Measurements from ENCODE around the gene OR6S1. TPM values are rescaled to one million over a fixed set of nuclear protein-coding genes. Genes with fewer than 3 reads are reported as not detected.

Gene OR6S1
- total RNA-seq, 4 donors from 2014 or later = not detected

- peak overlapping the region; percentile 83 for H3K4me3 ChIP-seq
- H3K36me3 ChIP-seq = no peaks in the 10 kb centered on the region
- H3K27me3 ChIP-seq = no peaks in the 10 kb centered on the region
- TF ChIP-seq, protein P1, sequence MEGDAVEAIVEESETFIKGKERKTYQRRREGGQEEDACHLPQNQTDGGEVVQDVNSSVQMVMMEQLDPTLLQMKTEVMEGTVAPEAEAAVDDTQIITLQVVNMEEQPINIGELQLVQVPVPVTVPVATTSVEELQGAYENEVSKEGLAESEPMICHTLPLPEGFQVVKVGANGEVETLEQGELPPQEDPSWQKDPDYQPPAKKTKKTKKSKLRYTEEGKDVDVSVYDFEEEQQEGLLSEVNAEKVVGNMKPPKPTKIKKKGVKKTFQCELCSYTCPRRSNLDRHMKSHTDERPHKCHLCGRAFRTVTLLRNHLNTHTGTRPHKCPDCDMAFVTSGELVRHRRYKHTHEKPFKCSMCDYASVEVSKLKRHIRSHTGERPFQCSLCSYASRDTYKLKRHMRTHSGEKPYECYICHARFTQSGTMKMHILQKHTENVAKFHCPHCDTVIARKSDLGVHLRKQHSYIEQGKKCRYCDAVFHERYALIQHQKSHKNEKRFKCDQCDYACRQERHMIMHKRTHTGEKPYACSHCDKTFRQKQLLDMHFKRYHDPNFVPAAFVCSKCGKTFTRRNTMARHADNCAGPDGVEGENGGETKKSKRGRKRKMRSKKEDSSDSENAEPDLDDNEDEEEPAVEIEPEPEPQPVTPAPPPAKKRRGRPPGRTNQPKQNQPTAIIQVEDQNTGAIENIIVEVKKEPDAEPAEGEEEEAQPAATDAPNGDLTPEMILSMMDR (IDR thresholded peaks at IDR 0.05) = no peak
- TF ChIP-seq POLR2AphosphoS5 (IDR thresholded peaks at IDR 0.05) = no peak
- no peak for TF ChIP-seq EP300 (IDR thresholded peaks at IDR 0.05)
- TF ChIP-seq POLR2A (IDR thresholded peaks at IDR 0.05) = no peak
- DNase-seq (ENCODE audit: low spot score in 2 of 2) = peak in 1 of 2 donors; percentile 85
- H3K27ac ChIP-seq = no peak overlapping the region
- 6% methylated on average over 27 of the region's 27 CpGs for WGBS
- no peaks in the 10 kb centered on the region for H3K9me3 ChIP-seq
- H3K4me1 ChIP-seq = peaks cover 39% of the 10 kb centered on the region
Measured at GRCh38 chr14:20610002-20610765, 31.3 kb downstream of the OR6S1 start.

DNA sequence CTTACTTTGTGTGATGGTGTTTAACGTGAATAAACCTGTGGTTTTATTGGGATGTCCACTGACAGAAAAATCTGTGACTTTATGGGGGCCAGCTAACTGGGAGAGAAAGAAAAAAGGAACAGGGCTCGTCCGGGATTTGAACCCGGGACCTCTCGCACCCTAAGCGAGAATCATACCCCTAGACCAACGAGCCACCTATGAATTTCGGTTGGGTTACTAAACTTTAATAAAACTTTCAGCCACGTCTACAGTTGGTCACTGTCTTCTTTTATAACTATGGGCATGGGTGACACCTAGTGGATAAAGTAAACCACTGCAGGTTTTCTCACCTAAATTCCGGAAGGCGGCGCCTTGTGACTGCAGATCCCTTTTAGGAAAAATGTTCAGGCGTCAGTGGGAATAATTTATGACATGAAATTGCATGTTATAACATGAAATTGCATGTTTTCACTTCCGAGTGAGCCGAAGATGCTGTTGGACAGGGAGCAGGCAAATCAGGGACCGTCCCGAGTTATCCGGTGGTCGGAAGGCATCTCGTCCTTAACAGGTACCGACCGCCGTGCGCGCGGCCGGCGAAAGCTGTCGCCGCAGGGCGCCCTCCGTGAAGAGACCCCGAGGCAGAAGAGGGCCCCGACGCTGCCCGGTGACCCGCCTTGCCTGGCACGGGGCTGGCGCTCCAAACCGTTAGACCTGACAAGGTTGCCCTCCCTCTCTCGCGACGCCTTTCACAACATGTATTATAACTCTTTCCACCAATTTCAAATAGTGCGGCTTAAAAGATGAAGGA, 32.1 kb downstream of the OR6S1 start:
- peaks cover 32% of the 10 kb centered on the region for H3K4me1 ChIP-seq

DNA sequence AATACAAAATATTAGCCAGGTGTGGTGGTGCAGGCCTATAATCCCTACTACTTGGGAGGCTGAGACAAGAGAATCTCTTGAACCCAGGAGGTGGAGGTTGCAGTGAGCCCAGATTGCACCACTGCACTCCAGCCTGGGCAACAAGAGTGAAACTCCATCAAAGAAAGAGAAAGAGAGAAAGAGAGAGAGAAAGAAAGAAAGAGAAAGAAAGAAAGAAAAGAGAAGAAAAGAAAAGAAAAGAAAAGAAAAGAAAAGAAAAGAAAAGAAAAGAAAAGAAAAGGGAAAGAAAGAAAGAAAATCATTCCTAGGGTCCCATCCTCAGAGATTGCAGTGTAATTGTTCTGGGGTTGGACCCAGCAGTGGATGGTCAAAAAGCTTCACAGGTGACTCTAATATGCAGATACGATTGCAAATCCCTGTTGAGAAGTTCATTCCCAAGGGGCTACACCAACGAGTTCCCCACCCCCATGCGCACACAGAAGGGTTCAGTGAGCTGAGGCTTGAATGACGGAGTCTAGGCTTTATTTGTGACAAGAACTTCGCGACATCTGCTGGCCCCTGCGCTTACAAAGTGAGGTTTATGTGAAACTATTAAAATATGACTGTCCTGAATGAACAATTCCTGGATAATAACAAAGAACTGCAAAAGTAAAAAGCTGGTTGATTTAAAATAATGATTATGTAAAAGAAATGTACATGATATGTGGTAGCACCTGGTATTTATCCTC, 32.9 kb downstream of the OR6S1 start:
- Histone ChIP-seq H3K27ac (no peak overlapping the region), H3K4me3 (no peak overlapping the region), H3K9me3 (no peaks in the 10 kb centered on the region), H3K27me3 (no peaks in the 10 kb centered on the region), H3K36me3 (no peaks in the 10 kb centered on the region), H3K4me1 (peaks cover 25% of the 10 kb centered on the region)
- 77% methylated on average over 7 of the region's 7 CpGs for WGBS
- no peak for DNase-seq (ENCODE audit: low spot score in 2 of 2)
- TF ChIP-seq POLR2AphosphoS5 (IDR thresholded peaks at IDR 0.05) (no peak), EP300 (IDR thresholded peaks at IDR 0.05) (no peak), POLR2A (IDR thresholded peaks at IDR 0.05) (no peak)
- TF ChIP-seq, protein P1 (IDR thresholded peaks at IDR 0.05) = no peak

More for the DNA sequence above, 32.1 kb downstream of the OR6S1 start:
- WGBS = under 1% methylated on average over 35 of the region's 44 CpGs
- TF ChIP-seq, protein P1 (IDR thresholded peaks at IDR 0.05) = peak; percentile 83 to 98
- TF ChIP-seq POLR2A (IDR thresholded peaks at IDR 0.05) (no peak), POLR2AphosphoS5 (IDR thresholded peaks at IDR 0.05) (no peak), EP300 (IDR thresholded peaks at IDR 0.05) (no peak)
- H3K4me3 ChIP-seq = peak overlapping the region; percentile 83
- peak in 1 of 2 donors; percentile 73 for DNase-seq (ENCODE audit: low spot score in 2 of 2)
- H3K9me3 ChIP-seq = no peaks in the 10 kb centered on the region
- H3K27ac ChIP-seq = no peak overlapping the region
- no peaks in the 10 kb centered on the region for H3K27me3 ChIP-seq
- no peaks in the 10 kb centered on the region for H3K36me3 ChIP-seq

- Histone ChIP-seq H3K27ac (no peak overlapping the region), H3K9me3 (no peaks in the 10 kb centered on the region), H3K4me3 (no peak overlapping the region), H3K36me3 (no peaks in the 10 kb centered on the region), H3K27me3 (no peaks in the 10 kb centered on the region), H3K4me1 (peaks cover 20% of the 10 kb centered on the region)
- 65% methylated on average over 5 of the region's 5 CpGs for WGBS
- no peak for DNase-seq (ENCODE audit: low spot score in 2 of 2)
- TF ChIP-seq EP300 (IDR thresholded peaks at IDR 0.05) (no peak), POLR2A (IDR thresholded peaks at IDR 0.05) (no peak), POLR2AphosphoS5 (IDR thresholded peaks at IDR 0.05) (no peak)
Measured at GRCh38 chr14:20607617-20608016, 33.9 kb downstream of the OR6S1 start.

- peaks cover 13% of the 10 kb centered on the region for H3K4me1 ChIP-seq
- no peaks in the 10 kb centered on the region for H3K36me3 ChIP-seq
- WGBS = 86% methylated on average over 2 of the region's 2 CpGs
- no peak overlapping the region for H3K4me3 ChIP-seq
- H3K27me3 ChIP-seq = no peaks in the 10 kb centered on the region
- no peak for DNase-seq (ENCODE audit: low spot score in 2 of 2)
- H3K9me3 ChIP-seq = no peaks in the 10 kb centered on the region
- TF ChIP-seq POLR2A (IDR thresholded peaks at IDR 0.05) (no peak), EP300 (IDR thresholded peaks at IDR 0.05) (no peak), POLR2AphosphoS5 (IDR thresholded peaks at IDR 0.05) (no peak)
- TF ChIP-seq, protein P1 (IDR thresholded peaks at IDR 0.05) = no peak
- H3K27ac ChIP-seq = no peak overlapping the region
Measured at GRCh38 chr14:20606902-20607242, 34.6 kb downstream of the OR6S1 start.

Data from suprapubic skin (tissue), 4 donors.